ENCODE data around the gene SSBP1.

SSBP1 gene

GRCh38 chr7:141710301-141710700 lies 27.9 kb upstream of the SSBP1 start:
- Histone ChIP-seq H3F3A (ENCODE audit: insufficient read depth, low read length) (no peaks in the 10 kb centered on the region), H4K20me1 (ENCODE audit: insufficient read depth, low read length) (no peaks in the 10 kb centered on the region), H3K27me3 (ENCODE audit: insufficient read depth, low read length) (peaks cover under 1% of the 10 kb centered on the region; the same call in 1 of the 2 replicates), H3K9ac (ENCODE audit: low read length) (no peak overlapping the region), H3K4me3 (ENCODE audit: low read depth, low read length, poor library complexity, severe bottlenecking) (no peak overlapping the region), H3K79me2 (ENCODE audit: insufficient read depth, low read length) (no peaks in the 10 kb centered on the region), H3K27ac (ENCODE audit: low read depth, low read length, poor library complexity, severe bottlenecking) (no peak overlapping the region), H3K9me3 (ENCODE audit: low read length) (no peaks in the 10 kb centered on the region), H3K36me3 (ENCODE audit: insufficient read depth, low read length) (no peaks in the 10 kb centered on the region), H2AFZ (ENCODE audit: low read length) (no peak overlapping the region), H3K4me2 (ENCODE audit: low read length) (no peak overlapping the region), H3K9me2 (ENCODE audit: low read depth, low read length) (no peaks in the 10 kb centered on the region), H3K4me1 (ENCODE audit: insufficient read depth, low read length, severe bottlenecking) (no peaks in the 10 kb centered on the region)
- no peak for TF ChIP-seq EZH2 (IDR thresholded peaks at IDR 0.05; ENCODE audit: borderline replicate concordance, low read length)
- TF ChIP-seq CTCF (IDR thresholded peaks at IDR 0.05; ENCODE audit: low read length): no peak

- H4K20me1 ChIP-seq (ENCODE audit: insufficient read depth, low read length): no peaks in the 10 kb centered on the region
- no peaks in the 10 kb centered on the region for H3F3A ChIP-seq (ENCODE audit: insufficient read depth, low read length)
- H3K4me1 ChIP-seq (ENCODE audit: insufficient read depth, low read length, severe bottlenecking): no peaks in the 10 kb centered on the region
- no peaks in the 10 kb centered on the region for H3K36me3 ChIP-seq (ENCODE audit: insufficient read depth, low read length)
- H3K9ac ChIP-seq (ENCODE audit: low read length): no peak overlapping the region
- H3K9me2 ChIP-seq (ENCODE audit: low read depth, low read length): no peaks in the 10 kb centered on the region
- H3K27me3 ChIP-seq (ENCODE audit: insufficient read depth, low read length): no peaks in the 10 kb centered on the region
- H2AFZ ChIP-seq (ENCODE audit: low read length): no peak overlapping the region
- no peak overlapping the region for H3K4me2 ChIP-seq (ENCODE audit: low read length)
- H3K9me3 ChIP-seq (ENCODE audit: low read length): no peaks in the 10 kb centered on the region
- no peaks in the 10 kb centered on the region for H3K79me2 ChIP-seq (ENCODE audit: insufficient read depth, low read length)
- TF ChIP-seq EZH2 (IDR thresholded peaks at IDR 0.05; ENCODE audit: borderline replicate concordance, low read length): no peak
- no peak for TF ChIP-seq CTCF (IDR thresholded peaks at IDR 0.05; ENCODE audit: low read length)
- no peak overlapping the region for H3K27ac ChIP-seq (ENCODE audit: low read depth, low read length, poor library complexity, severe bottlenecking)
- H3K4me3 ChIP-seq (ENCODE audit: low read depth, low read length, poor library complexity, severe bottlenecking): no peak overlapping the region
Observed at GRCh38 chr7:141712603-141713255, 25.4 kb upstream of the SSBP1 start.

- Histone ChIP-seq H3K4me3 (ENCODE audit: low read depth, low read length, poor library complexity, severe bottlenecking) (no peak overlapping the region), H3K4me1 (ENCODE audit: insufficient read depth, low read length, severe bottlenecking) (no peaks in the 10 kb centered on the region), H3F3A (ENCODE audit: insufficient read depth, low read length) (no peaks in the 10 kb centered on the region), H2AFZ (ENCODE audit: low read length) (no peak overlapping the region), H3K27ac (ENCODE audit: low read depth, low read length, poor library complexity, severe bottlenecking) (no peak overlapping the region), H3K4me2 (ENCODE audit: low read length) (no peak overlapping the region), H3K9me2 (ENCODE audit: low read depth, low read length) (no peaks in the 10 kb centered on the region), H3K9me3 (ENCODE audit: low read length) (no peaks in the 10 kb centered on the region), H3K36me3 (ENCODE audit: insufficient read depth, low read length) (no peaks in the 10 kb centered on the region), H3K9ac (ENCODE audit: low read length) (no peak overlapping the region), H3K79me2 (ENCODE audit: insufficient read depth, low read length) (no peaks in the 10 kb centered on the region), H4K20me1 (ENCODE audit: insufficient read depth, low read length) (no peaks in the 10 kb centered on the region), H3K27me3 (ENCODE audit: insufficient read depth, low read length) (no peaks in the 10 kb centered on the region)
- TF ChIP-seq EZH2 (IDR thresholded peaks at IDR 0.05; ENCODE audit: borderline replicate concordance, low read length) (no peak), CTCF (IDR thresholded peaks at IDR 0.05; ENCODE audit: low read length) (no peak)
Observed at GRCh38 chr7:141713890-141714289, 24.3 kb upstream of the SSBP1 start.

Measured in OCI-LY1 (cell line).